HG03521 (cell line): ENCODE data around the gene GNG2.
A peak's percentile ranks its signal among the peaks of the same experiment; 100 is the strongest.

Source experiments
- ATAC-seq: cut with Tn5 transposase; IDR thresholded peaks from one replicate; pipeline ENCODE4 v1.9.1; 2021; ENCODE audit warnings: mild to moderate bottlenecking, moderate library complexity; ENCODE audit not compliant: unreplicated experiment

GNG2 gene

GRCh38 chr14:51860164-51860824, at the start of gene GNG2:
Gene GNG2 (plus strand): TSS chr14:51860612. CDS start chr14:51950679, 90,067 bp downstream.
- ATAC-seq = peak; percentile 81

GRCh38 chr14:51811706-51812105, 48.7 kb upstream of the GNG2 start:
- ATAC-seq = no peak

DNA sequence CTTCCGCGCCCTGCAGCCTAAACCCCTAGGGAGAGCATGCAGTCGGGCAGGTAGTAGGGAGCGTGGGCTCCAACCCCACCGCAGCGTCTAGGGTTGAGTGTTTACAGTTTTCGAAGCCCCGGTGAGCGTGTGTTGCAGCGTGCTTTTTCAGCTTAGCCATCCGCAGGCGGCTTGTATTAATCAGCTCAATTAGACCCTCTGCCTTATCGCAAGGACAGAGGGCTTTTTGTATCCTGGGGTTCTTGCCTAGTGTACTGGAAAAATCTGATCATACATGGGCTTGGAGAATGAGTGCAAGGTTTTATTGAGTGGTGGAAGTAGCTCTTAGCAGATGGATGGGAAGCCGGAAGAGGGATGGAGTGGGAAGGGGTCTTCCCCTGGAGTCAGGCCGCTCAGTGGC, 44.4 kb upstream of the GNG2 start:
- no peak for ATAC-seq

DNA sequence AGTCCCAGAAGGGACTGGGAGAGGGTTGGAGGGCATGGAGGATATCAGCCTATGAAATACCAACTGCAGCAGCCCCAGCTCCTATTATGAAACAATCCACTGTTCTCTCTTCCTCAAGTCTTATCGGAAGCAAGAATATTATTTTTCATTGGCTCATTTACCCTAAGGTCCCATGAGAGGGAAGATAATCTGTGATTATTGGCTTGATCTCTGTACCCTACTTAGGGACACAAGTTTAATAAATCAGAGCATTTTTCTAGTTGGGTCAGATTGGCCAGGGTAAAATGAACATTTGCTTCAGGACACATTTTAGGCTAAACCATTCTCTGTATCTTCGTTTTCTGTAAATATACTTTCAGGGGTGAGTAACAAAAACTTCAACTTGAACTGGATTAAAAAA, 43.1 kb upstream of the GNG2 start:
- ATAC-seq = no peak

- no peak for ATAC-seq
These were observed 41.5 kb upstream of the GNG2 start for GRCh38 chr14:51818748-51819380.

GRCh38 chr14:51821822-51822221, 38.6 kb upstream of the GNG2 start:
- no peak for ATAC-seq

GRCh38 chr14:51822499-51822898, 37.9 kb upstream of the GNG2 start:
- ATAC-seq = no peak

- ATAC-seq = no peak
These were observed 36.7 kb upstream of the GNG2 start for GRCh38 chr14:51823706-51824105.

GRCh38 chr14:51824191-51824590, 36.2 kb upstream of the GNG2 start:
- ATAC-seq = no peak

DNA sequence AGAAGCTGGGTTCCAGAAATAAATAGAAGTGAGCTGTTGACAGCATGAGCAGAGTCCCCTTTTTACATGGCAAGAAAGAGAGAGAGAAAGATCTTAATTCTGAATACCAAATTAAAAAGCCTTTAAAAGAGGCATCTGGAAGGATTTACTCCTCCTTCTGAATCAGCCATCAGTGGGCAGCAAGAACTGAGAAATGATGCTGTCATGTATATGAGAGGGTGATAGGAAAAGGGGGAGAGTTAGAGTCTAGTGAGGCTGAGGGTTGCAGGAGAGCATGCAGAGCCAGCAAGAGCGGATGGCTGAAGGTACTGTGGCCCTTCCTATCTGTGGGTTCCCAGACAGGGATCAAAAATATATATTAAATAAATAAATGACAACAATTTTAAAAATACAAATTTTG, 34.5 kb upstream of the GNG2 start:
- ATAC-seq = no peak

- ATAC-seq = peak; percentile 81
These were observed 32.2 kb upstream of the GNG2 start for GRCh38 chr14:51828017-51828797.

DNA sequence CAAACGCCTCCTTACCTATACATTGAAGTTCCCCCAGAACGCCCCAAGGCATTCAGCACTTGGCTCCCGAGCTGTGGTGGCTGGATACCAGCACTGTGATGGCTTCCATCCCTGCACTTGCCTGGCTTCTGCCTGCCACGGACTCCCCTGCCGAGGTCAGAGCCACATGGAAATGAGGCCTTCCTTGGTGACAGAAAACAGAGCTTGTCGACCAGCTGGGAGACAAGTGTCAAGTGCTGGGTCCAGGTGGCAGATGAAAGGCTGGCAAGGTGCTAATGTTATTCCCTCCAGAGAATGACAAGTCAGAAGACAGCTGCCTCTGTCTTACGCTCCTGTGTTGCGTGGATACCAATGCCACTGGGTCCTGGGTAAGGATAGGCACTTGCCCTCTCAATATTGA, 26.2 kb upstream of the GNG2 start:
- ATAC-seq = no peak

- no peak for ATAC-seq
These were observed 24.0 kb upstream of the GNG2 start for GRCh38 chr14:51836417-51836816.

DNA sequence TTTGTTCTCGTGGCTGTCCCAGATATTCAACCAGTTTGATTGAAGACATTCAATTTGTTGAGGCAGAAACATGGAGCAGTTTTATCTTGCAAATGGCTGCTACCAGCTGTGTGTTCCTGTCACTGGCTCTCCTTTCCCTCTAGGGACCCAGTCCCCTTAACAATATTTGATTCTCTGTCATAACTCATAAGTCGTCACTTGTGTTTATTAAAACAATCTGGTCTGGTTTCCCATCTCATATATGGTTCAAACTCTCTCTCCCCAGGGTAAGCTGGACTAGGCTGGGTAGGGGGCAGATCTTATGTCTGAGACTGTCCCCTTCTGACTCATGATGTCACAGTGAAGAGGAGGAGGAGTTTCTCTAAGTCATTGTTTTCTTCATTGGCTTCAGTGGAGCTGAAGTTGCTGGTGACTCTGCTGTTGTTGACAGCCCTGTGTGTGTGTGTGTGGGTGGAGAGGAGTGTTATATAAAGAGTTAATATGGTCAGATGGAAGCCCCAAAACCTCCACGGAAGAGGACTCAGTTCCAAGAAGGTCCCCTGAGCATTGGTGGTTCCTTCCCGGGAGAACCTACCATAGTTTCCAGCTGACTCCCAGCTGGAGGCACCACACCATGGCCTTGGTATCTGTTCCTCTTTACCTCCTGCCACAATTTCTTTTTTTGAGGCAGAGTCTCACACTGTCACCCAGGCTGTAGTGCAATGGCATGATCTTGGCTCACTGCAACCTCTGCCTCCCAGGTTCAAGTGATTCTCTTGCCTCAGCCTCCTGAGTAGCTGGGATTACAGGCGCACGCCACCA, 16.1 kb upstream of the GNG2 start:
- peak; percentile 34 for ATAC-seq

DNA sequence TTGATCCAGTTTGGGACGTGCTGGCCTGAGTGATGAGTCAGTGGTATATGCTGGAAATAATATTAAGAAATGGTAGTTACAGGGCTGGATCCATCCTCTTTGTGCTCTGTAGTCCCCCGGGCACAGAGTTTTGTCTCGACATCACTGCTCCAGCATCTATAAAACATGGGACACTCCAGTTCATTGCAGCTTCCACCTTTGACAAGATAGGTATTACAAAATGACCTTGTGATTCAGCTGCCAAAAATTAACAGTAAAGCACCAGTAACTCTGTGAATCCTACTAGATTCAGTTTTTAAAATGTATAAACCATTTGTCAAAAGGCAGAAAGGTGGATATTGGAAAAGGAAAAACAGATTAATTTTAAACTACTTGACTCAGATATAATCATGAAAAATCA, 14.6 kb upstream of the GNG2 start:
- no peak for ATAC-seq

- ATAC-seq = peak; percentile 55
These were observed 13.6 kb upstream of the GNG2 start for GRCh38 chr14:51846631-51847488.

- ATAC-seq = no peak
These were observed 13.0 kb upstream of the GNG2 start for GRCh38 chr14:51847489-51847796.

GRCh38 chr14:51848120-51848519, 12.3 kb upstream of the GNG2 start:
- no peak for ATAC-seq

DNA sequence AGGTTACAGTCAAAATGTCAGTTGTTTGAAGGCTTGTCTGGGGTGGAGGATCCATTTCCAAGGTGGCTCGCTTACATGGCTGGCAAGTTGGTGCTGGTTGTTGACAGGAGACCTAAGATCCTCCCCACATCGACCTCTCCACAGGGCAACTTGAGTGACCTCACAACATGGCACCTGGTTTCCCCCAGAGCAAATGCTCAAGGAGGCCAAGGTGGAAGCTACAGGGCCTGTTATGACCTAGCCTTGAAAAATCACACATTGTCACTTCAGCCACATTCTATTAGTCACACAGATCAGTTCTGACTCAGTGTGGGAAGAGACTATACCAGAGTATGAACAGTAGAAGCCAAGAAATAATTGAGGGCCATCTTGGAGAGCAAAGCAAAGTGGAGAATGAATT, 11.3 kb upstream of the GNG2 start:
- no peak for ATAC-seq

GRCh38 chr14:51850651-51851050, 9.8 kb upstream of the GNG2 start:
- no peak for ATAC-seq
